KG1 (cell line): Measurements from ENCODE around the gene ZBTB11.
"Not testable (repeated sequence)": the region's sequence is repeated elsewhere in the genome, so short reads cannot be mapped to it uniquely, and the experiment has no call there.

Experiments
- DNase-seq: peaks from one replicate; lab custom pipeline; 2025; lab: John Stamatoyannopoulos, UW

ZBTB11 gene

DNA sequence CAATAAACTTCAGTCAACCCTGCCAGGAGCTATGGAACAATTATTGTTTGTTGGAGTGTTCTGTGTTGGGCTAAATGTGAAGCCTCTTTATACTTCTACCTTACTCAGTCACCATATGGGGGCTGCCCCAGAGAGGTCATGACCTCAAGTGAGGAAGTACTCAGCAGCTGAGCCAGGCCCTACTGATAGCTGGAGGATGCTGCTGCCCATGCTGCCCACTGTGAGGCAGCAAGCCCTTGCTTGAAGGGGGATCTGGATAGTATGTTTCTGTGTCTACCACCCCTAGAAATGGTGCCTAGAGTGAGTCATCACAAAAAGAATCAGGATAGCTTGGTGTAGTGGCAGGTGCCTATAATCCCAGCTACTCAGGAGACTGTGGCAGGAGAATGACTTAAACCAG, 14.0 kb upstream of the ZBTB11 start:
- DNase-seq: no peak

DNA sequence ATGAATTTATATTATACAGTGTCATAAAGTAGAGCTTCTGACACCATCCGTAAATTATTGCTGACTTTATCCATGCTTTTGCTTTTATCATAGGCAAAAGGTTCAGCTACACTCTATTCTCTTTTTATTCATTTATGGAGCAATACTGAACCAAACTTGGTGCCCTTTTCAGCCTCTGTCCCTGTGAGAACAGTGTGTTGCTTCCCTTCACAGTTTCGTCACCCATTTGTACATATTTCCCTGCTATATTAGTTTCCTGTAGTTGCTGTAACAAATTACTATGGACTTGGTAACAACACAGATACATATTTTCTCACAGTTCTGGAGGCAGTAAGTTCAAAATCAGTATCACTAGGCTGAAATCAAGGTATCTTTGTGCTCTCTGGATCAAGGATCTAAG, 12.4 kb upstream of the ZBTB11 start:
- no peak for DNase-seq

DNA sequence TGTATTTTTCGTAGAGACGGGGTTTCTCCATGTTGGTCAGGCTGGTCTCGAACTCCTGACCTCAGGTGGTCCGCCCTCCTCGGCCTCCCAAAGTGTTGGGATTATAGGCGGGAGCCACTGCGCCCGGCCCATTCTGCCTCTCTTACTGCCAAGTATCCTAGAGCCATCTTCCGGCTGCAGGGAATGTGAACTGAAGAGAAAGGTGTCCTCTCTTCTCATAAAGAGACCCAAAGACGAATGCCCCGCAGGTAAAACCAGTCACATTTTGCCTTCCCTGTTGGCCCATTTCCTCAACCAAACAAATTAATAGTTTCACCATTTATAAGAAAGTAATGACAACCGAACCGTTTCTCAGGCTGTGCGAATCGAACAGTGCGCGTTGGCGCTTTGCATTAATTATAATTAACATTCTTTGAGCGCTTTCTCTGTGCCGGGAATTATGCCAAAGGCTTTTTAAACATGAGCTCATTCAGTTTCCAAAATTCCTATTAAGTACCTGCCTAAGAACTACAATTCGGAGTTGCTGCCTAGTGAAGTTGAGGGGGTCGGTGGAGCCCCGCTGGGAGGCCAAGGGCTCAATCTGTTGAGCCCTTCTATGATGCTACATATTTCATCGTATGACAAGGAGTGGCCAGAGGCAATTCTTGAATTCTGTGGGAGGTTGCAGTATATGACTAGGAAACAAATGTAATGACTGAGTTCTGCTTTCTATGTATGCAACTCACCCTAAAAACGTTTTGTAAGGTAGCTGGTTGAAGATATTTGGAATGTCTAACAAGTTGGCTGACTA, 10.4 kb upstream of the ZBTB11 start:
- no peak for DNase-seq

DNA sequence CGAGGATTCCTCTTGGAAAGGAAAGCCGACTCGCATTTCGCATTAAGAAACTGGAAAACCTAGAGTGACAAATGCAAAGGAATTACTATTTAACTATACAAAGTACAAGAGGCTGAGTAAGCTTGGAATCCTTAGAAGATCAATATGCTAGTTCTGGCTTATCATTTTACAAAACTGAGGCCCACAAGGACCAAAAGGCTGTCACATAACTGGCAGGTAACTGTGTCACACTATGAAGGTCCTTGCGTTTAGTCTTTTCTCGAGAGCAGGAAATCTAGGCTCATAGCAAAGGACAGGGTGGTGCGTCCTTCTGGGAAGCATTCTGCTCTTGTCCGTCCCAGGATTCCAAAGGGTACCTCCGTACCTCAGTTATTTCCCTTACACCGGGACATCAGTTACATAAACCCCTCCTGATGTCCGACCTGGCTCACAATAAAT, 9.0 kb upstream of the ZBTB11 start:
- DNase-seq: no peak

DNA sequence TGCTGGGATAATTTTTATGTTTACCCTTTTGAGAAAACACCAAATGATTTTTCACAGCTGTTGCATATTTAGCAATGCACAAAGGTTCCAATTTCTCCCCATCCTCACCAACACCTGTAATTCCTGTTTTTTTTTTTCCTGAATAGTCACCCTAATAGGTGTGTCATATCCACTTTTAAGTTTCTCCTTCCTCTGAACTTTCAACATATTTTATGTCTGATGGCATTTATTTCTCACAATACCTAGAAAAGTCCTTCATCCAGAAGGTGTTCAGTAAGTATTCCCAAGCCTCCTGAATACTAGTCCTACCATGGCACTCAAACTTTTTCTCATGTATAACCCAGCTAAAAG, 8.1 kb upstream of the ZBTB11 start:
- DNase-seq: no peak

DNA sequence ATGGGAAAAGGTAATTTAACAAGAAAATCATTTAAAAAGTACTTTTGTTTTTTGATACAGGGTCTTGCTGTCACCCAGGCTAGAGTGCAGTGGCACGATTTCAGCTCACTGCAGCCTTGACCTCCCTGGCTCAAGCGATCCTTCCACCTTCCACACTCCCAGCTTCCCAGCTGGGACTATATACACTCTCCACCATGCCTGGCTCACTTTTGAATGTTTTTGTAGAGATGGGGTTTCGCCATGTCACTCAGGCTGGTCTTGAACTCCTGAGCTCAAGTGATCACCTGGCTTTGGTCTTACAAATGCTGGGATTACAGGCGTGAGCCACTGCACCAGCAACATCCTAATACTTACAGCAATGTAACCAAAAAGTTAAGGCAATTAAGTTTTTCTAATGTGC, 3.5 kb upstream of the ZBTB11 start:
- no peak for DNase-seq

DNA sequence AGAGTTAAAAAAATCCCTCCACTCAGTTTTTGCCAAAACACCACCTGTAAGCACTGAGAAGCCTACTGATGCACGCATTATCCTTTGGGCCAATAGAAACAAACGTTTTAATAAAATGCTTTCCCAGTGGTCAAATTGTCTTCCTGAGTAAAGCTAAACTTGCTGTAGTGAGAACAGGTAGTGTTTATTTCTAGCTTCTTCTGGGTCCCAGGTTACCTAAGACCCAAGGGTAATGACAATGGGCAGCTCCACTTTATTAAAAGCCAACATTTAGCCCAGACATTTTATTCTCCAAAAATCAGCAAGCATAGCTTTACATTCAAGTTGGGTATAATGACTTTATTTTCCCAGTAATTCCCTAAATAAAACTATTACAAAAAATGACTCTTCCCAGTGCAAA, 1.9 kb upstream of the ZBTB11 start:
- DNase-seq: not testable (repeated sequence)

DNA sequence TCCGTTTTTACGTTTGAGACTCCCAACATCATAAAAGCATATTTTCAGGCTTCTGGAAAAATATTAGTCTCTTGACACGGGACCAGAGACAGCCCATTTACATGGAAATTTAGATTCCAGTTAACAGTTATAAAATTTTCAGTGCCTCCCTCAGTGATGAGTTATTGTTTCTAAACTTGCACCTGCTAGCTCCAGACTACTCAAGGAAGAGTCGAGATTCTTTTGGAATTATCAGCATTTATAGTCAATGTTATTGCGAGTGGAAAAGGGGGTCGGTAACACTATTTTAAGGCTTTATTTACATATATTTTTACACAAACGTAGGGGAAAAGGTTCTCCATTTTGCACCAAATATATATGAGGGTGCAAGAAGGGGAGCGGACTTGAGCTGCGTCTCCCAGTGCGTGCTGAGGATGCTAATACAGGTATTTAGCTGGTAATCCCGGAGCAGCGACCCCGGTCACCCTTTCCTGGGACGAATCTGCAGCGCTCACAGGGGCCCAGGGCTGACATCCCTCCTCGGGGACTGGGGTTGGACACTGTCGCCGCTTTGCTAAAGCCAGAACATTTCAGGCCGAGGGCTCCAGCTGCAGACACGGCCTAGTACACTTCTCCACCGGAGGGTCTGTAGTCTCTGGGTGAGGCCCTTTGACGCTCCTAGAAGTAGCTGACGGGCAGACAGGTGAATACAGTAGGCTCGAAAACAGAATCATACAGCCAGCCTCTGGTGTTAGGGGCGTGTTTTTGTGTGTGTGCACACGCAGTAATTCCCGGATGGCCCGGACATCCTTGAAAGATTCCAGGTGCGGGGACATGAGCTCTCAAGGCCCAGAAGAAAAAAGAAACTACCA, 729 bp upstream of the ZBTB11 start:
- no peak for DNase-seq

DNA sequence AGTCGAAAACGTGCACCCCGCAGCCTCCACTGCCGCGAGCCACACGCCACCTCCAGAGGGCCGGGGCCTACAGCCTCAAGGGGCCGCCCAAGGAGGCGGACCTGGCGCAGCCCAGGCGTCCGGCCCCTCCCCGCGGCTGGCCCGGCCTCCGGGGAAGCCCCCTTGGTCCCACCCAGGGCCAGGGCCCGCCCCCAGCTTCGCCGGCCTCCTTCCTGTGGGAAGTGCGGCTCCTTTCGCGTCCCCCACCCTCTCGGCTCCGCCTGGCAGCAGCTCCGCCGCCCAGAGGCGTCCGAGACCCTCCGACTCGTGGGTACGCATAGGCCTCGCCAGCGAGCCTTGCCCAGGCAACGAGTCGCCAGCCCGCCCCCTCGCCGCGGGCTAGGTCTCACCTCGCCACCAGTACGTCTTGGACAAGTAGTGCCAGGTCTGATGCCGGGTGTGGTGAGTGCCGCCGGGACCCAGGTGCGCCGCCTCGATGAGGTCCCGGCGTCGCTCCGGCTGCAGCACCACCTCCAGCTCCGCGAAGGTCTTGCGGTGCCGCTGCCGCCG, 642 bp downstream of the ZBTB11 start:
- no peak for DNase-seq

DNA sequence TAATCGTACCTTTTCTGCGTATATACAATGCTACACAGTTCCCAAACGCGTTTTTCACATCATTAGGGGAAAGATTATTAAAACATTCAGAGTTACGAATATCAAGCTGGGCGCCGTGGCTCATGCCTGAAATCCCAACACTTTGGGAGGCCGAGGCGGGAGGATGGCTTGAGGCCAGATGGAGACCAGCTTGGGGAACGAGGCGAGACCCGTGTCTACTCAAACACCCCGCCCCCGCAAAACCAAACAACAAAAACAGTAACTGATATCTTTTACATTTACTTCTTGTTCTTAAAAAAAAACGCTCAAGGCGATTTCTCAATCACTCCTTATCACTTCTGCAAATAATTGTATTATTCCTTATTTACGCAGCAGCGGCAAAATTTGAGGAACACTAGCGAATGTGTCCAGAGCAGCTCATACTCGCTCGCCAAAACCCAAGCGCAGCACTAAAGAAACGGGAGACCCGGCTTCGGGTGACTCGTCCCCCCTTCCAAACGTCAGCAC, 1.2 kb downstream of the ZBTB11 start:
- no peak for DNase-seq

DNA sequence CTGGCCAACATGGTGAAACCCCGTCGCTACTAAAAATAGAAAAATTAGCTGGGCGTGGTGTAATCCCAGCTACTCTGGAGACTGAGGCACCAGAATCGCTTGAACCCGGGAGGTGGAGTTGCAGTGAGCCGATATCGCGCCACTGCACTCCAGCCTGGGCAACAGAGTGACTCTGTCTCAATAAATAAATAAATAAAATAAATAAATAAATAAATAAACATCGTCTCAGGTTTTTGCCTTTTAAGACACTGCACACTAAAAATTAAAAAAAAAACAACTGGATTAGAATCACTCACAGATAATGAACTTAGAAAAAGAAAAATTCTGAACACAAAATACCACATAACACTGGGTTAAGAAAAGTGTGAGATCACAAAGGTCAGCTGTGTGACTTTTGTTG, 2.4 kb downstream of the ZBTB11 start:
- no peak for DNase-seq

DNA sequence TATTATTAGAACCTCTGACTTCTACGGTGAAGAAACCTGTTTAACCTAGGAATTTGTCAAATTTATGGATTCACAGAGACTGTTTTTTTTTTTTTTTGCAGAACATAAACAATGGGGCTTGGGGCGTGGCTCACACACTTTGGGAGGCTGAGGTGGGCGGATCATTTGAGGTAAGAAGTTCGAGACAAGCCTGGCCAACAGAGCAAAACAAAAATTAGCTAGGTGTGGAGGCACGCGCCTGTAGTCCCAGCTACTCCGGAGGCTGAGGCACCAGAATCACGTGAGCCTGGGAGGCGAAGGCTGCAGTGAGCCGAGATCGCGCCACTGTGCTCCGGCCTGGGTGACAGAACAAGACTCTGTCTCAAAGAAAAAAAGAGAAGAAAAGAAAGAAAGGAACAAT, 3.0 kb downstream of the ZBTB11 start:
- DNase-seq: no peak

DNA sequence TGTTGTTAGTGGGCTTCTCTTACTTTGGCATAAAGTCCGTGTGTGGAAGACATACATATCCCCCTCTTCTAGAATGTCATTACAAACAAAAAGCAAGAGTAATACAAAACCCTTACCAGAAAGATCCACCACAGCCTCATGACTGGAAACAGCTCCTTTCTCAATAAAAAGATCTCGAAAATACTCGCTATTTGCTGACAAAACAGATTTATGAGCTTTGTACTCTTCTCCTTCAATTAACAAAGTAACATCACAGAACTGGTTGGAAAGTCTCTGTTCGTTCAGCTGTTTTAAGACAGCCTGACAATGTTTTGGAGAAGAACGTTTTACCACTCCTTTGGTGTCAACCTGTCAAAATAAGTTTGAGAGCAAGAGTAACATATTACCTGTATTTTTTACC, 5.9 kb downstream of the ZBTB11 start:
- no peak for DNase-seq

DNA sequence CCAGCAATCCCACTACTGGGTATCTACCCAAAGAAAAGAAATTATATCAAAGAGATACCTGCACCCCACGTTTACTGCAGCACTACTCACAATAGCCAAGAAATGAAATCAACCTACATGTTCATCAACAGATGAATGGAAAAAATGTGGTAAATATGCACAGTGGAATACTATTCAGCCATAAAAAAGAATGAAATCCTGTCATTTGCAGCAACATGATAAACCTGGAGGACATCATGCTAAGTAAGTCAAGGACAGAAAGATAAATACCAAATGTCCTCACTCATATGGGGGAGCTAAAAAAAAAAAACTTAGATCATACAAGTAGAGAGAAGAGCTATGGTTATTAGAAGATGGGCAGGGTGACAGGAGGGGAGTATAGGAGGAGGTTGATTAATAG, 9.1 kb downstream of the ZBTB11 start:
- no peak for DNase-seq

DNA sequence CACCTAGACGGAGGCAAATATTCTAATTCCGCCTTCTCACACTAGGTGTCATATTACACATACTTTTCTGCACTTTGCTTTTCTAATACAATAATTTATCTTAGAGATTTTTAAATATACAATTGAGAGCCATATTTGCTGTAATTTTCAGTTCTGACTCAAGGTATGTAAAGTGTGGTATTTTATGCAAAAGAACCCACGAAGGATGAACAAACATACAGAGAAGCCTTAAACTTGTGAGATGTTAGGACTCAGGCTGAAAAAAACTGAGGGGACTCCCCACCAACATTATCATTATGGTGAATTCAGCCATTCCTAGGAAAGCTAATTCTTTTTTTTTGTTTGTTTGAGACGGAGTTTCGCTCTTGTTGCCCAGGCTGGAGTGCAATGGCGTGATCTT, 9.6 kb downstream of the ZBTB11 start:
- DNase-seq: no peak

DNA sequence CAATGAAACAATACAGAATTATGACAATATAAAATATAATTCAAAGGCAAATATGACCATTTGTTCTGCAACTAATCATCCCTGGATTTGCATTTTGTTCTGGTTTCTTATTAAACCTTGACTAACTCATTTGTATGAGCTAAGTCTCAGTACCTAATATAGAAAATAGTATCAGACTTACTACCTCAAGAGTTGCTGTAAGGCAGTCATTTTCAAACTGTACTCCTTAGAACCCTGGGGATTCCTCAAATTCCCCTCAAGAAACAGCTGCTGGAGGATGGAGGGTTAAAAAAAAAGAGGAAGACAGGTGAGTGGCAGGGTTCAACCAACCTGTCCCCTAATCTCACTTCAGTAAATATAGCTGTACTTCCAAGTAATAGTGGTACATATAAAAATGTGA, 11.1 kb downstream of the ZBTB11 start:
- no peak for DNase-seq

DNA sequence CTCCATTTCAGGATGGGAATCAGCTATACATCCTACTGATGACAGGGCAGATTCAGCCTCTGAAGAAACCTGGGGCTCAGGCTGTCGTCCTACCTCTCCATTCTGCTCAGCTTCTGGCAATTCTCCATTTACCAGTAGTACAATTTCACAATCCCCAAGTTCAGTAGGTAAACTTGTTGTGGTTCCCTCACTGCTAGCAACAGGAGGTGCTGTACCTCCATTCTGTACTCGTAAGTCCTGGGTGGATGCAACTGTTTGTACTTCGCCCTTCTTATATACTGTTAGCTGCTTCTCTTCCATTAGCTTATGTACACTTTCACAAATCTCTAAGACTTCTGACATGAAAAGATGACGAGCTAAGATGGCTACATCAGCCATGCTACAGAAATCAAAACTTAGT, 11.6 kb downstream of the ZBTB11 start:
- DNase-seq: no peak

DNA sequence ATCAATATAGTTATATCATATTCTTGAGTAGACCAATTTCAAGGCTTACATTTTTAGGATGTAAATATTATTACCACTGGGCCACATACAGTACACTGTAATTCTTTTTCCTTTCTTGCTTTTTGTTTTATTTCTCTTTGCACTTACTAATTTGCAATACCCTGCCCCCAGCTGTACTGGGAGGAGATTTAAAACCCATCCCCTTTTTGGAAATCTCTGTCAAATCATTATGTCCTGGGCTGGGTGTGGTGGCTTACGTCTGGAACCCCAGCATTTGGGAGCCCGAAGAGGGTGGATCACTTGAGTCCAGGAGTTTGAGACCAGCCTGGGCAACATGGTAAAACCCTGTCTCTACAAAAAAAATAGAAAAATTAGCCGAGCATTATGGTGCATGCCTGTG, 16.2 kb downstream of the ZBTB11 start:
- DNase-seq: no peak

DNA sequence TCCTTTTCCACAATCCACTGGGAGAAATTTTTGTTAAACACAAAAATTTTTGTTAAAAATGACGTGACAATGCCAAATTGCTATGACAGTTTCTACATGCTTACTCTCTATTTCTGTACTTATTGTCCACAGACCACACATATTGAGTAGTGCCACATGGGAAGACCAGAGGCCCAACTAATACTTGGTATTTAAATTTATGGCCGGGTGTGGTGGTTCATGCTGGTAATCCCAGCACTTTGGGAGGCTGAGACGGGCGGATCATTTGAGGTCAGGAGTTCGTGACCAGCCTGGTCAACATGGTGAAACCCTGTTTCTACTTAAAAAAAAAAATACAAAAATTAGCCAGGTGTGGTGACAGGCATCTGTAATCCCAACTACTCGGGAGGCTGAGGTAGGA, 20.3 kb downstream of the ZBTB11 start:
- no peak for DNase-seq

DNA sequence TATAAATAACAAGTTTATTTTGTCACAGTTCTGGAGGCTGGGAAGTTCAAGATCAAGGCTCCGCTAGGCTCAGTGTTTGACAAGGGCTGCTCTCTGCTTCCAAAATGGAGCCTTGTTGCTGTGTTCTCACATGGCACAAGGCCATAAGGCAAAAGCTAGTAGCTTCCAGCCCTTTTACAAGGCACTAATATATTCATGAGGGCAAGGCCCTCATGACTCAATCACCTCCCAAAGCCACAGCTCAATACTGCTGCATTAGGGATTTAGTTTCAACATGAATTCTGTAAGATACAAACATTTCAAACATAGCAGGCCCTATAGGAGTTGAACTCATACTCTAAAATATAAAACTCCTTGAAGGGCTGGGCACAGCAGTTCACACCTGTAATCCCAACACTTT, 30.2 kb downstream of the ZBTB11 start:
- no peak for DNase-seq

DNA sequence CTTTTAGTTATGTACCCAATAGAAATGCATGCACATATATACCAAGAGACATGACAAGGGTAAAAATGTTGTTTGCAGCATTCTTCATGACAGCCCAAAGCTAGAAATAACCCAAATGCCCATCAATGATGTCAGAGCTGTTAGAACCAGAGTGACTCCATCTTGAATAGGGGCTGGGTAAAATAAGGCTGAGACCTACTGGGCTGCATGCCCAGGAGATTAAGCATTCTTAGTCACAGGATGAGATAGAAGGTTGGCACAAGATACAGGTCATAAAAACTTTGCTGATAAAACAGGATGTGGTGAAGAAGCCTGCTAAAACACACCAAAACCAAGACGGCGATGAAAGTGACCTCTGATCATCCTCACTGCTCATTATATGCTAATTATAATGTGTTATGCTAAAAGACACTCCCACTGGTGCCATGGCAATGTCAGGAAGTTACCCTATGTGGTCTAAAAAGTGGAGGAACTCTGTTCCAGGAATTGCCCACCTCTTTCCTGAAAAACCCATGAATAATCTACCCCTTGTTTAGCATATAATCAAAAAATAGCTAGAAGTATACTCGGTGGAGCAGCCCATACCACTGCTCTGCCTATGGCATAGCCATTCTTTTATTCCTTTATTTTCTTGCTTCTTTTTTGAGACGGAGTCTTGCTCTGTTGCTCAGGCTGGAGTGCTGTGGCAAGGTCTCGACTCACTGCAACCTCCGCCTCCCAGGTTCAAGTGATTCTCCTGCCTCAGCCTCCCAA, 32.9 kb downstream of the ZBTB11 start:
- no peak for DNase-seq
